ENCODE results near the gene PICALM. TPM values are rescaled to one million over a fixed set of nuclear protein-coding genes. Genes with fewer than 3 reads are reported as not detected.

Gene PICALM
- total and polyA plus RNA-seq, 2 of the 13 experiments (the other 11 are each of a cell fraction or from before 2014, with no cell fraction given): 97.6 to 154 TPM

DNA sequence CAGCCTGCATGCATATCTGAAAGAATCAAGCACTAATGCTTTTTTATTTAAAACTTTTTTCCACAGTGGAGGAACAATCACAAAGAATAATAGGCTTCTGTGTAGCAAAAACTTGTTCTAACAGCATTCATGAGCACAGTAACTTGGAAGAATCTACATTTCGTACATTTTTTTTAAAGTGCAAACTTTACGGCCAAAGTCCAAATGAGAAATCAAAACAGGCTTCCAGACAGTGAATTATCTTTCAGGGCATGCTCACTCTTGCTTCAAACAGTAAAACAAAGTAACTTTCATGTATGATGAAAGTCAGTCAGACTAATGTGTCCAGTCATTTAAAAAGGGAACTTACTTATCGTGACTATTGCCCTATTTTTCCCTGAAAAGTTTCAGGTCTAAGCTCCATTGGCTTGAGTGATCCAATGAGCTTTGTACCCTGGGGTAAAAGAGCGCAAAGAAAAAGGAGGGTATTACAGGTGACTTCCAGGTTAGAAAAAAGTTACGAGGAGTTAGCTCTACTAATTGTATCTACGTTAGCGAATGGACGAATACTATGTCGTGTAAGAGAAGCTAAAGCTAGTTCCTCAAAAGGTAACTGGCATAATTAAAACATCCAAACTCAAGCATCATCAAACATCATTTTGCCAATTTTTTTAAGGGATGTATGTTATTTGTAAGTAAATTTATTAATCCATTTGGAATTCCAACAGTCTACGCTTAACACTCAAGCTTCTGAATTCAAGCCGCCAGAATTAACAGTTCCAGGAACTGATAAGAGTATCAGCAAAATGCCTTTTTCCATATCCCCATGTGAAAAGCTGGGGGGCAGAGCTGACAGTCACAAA is 1.7 kb downstream of the PICALM start (continued):
- TF ChIP-seq, protein P1, sequence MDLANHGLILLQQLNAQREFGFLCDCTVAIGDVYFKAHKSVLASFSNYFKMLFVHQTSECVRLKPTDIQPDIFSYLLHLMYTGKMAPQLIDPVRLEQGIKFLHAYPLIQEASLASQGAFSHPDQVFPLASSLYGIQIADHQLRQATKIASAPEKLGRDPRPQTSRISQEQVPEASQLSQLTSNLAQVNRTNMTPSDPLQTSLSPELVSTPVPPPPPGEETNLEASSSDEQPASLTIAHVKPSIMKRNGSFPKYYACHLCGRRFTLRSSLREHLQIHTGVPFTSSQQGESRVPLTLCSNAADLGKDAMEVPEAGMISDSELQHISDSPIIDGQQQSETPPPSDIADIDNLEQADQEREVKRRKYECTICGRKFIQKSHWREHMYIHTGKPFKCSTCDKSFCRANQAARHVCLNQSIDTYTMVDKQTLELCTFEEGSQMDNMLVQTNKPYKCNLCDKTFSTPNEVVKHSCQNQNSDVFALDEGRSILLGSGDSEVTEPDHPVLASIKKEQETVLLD (CRISPR knock-in tag; IDR thresholded peaks at IDR 0.05; ENCODE audit: low read depth): no peak
- TF ChIP-seq, protein P2, sequence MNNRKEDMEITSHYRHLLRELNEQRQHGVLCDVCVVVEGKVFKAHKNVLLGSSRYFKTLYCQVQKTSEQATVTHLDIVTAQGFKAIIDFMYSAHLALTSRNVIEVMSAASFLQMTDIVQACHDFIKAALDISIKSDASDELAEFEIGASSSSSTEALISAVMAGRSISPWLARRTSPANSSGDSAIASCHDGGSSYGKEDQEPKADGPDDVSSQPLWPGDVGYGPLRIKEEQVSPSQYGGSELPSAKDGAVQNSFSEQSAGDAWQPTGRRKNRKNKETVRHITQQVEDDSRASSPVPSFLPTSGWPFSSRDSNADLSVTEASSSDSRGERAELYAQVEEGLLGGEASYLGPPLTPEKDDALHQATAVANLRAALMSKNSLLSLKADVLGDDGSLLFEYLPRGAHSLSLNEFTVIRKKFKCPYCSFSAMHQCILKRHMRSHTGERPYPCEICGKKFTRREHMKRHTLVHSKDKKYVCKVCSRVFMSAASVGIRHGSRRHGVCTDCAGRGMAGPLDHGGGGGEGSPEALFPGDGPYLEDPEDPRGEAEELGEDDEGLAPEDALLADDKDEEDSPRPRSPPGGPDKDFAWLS (CRISPR knock-in tag; IDR thresholded peaks at IDR 0.05; ENCODE audit: borderline replicate concordance): no peak
- peak; percentile 50; the same call in 1 of the 2 replicates for TF ChIP-seq FOXJ3 (CRISPR knock-in tag; IDR thresholded peaks at IDR 0.05; ENCODE audit: borderline replicate concordance)
- no peak for TF ChIP-seq ZNF761 (CRISPR knock-in tag; conservative IDR thresholded peaks at IDR 0.05)
- TF ChIP-seq ZNF629 (CRISPR knock-in tag; conservative IDR thresholded peaks at IDR 0.05): no peak
- TF ChIP-seq, protein P3, sequence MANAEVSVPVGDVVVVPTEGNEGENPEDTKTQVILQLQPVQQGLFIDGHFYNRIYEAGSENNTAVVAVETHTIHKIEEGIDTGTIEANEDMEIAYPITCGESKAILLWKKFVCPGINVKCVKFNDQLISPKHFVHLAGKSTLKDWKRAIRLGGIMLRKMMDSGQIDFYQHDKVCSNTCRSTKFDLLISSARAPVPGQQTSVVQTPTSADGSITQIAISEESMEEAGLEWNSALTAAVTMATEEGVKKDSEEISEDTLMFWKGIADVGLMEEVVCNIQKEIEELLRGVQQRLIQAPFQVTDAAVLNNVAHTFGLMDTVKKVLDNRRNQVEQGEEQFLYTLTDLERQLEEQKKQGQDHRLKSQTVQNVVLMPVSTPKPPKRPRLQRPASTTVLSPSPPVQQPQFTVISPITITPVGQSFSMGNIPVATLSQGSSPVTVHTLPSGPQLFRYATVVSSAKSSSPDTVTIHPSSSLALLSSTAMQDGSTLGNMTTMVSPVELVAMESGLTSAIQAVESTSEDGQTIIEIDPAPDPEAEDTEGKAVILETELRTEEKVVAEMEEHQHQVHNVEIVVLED (CRISPR knock-in tag; IDR thresholded peaks at IDR 0.05; ENCODE audit: borderline replicate concordance): no peak
- no peak for TF ChIP-seq EHMT2 (IDR thresholded peaks at IDR 0.05; ENCODE audit: borderline replicate concordance, low read depth, low read length)
- TF ChIP-seq NFRKB (IDR thresholded peaks at IDR 0.05): no peak
- TF ChIP-seq KDM2A (CRISPR knock-in tag; IDR thresholded peaks at IDR 0.05; ENCODE audit: borderline replicate concordance, low read depth): no peak
- TF ChIP-seq, protein P4, sequence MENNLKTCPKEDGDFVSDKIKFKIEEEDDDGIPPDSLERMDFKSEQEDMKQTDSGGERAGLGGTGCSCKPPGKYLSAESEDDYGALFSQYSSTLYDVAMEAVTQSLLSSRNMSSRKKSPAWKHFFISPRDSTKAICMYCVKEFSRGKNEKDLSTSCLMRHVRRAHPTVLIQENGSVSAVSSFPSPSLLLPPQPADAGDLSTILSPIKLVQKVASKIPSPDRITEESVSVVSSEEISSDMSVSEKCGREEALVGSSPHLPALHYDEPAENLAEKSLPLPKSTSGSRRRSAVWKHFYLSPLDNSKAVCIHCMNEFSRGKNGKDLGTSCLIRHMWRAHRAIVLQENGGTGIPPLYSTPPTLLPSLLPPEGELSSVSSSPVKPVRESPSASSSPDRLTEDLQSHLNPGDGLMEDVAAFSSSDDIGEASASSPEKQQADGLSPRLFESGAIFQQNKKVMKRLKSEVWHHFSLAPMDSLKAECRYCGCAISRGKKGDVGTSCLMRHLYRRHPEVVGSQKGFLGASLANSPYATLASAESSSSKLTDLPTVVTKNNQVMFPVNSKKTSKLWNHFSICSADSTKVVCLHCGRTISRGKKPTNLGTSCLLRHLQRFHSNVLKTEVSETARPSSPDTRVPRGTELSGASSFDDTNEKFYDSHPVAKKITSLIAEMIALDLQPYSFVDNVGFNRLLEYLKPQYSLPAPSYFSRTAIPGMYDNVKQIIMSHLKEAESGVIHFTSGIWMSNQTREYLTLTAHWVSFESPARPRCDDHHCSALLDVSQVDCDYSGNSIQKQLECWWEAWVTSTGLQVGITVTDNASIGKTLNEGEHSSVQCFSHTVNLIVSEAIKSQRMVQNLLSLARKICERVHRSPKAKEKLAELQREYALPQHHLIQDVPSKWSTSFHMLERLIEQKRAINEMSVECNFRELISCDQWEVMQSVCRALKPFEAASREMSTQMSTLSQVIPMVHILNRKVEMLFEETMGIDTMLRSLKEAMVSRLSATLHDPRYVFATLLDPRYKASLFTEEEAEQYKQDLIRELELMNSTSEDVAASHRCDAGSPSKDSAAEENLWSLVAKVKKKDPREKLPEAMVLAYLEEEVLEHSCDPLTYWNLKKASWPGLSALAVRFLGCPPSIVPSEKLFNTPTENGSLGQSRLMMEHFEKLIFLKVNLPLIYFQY (CRISPR knock-in tag; IDR thresholded peaks at IDR 0.05; ENCODE audit: borderline replicate concordance): no peak
- TF ChIP-seq, protein P5, sequence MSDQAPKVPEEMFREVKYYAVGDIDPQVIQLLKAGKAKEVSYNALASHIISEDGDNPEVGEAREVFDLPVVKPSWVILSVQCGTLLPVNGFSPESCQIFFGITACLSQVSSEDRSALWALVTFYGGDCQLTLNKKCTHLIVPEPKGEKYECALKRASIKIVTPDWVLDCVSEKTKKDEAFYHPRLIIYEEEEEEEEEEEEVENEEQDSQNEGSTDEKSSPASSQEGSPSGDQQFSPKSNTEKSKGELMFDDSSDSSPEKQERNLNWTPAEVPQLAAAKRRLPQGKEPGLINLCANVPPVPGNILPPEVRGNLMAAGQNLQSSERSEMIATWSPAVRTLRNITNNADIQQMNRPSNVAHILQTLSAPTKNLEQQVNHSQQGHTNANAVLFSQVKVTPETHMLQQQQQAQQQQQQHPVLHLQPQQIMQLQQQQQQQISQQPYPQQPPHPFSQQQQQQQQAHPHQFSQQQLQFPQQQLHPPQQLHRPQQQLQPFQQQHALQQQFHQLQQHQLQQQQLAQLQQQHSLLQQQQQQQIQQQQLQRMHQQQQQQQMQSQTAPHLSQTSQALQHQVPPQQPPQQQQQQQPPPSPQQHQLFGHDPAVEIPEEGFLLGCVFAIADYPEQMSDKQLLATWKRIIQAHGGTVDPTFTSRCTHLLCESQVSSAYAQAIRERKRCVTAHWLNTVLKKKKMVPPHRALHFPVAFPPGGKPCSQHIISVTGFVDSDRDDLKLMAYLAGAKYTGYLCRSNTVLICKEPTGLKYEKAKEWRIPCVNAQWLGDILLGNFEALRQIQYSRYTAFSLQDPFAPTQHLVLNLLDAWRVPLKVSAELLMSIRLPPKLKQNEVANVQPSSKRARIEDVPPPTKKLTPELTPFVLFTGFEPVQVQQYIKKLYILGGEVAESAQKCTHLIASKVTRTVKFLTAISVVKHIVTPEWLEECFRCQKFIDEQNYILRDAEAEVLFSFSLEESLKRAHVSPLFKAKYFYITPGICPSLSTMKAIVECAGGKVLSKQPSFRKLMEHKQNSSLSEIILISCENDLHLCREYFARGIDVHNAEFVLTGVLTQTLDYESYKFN (CRISPR knock-in tag; conservative IDR thresholded peaks at IDR 0.05): peak; percentile 54
- TF ChIP-seq ZNF451 (CRISPR knock-in tag; IDR thresholded peaks at IDR 0.05): no peak
- no peak for TF ChIP-seq SP4 (CRISPR knock-in tag; IDR thresholded peaks at IDR 0.05)
